T-helper 1 cell (primary cell): ENCODE results near the gene LCN12.

ENCODE experiments used
- DNase-seq, 5 donors: peaks; one replicate each; pipeline ENCODE4 v3.0.0-alpha.2; 2012 to 2020

LCN12 gene

DNA sequence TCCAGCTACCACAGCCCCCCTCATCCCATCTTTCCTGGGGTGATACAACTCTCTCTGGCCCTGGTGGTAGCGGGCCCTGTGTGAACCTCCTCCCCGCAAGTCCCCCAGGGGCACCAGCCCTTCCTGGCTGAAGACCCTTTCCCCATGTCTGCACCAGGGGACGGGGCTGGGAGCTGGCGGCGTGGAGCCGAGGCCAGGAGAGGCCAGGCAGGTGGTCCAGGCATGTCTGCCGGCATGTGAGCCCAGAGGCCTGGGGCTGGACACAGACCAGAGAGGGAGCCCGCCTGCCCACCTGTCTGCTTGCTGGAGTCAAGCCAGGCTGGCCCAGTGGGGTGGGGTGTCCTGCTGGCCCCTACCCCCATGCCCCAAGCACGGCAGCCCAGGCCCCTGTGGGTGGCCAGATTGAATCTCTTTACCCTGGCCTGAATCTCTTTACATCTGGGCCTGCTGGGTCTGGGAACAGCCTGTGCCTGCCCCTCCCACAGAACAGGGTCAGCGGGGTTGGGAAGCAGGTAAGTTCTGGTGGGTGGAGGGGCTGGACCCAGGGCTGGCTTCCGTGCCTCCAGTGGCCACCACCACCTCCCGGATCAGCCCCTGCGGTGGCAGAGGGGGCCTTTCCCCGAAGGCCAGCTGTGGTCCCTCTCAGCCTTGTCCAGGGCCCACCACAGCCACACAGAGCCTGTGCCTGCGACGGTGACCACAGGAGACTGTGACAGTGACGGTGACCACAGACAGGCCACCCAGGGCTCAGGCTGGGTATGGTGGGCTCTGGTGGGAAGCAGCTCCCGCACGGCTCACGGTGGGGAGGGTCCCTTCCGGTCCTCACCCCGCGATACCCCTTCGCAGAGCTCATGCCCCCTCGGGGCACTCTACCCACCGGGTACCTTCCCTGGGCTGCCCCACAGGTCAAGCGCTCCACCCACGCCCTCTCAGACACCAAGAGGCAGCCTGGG, 7.1 kb downstream of the LCN12 start:
- DNase-seq: no peak

DNA sequence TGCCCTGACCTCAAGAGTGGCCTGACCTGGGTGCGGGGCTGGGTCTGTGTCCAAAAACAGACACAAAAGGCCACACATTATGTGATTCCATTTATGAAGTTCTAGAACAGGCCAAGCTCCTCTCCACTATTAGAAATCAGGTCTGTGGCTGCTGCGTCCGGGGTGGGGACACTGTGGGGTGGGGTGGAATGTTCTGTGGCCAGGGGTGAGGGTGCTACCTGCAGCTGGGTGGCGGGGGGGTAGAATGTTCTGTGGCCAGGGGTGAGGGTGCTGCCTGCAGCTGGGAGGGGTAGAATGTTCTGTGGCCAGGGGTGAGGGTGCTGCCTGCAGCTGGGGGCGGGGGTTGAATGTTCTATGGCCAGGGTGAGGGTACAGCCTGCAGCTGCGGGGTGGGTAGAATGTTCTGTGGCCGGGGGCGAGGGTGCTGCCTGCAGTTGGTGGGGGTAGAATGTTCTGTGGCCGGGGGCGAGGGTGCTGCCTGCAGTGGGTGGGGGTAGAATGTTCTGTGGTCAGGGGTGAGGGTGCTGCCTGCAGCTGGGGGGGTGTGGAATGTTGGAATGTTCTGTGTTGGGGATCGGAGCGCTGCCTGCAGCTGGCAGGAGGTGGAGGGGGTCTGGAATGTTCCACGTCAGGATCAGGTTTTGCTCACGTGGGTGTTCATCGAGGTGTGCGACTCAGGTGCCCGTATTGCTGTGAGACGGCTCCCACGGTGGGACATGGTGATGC, 8.3 kb downstream of the LCN12 start:
- DNase-seq: peak in 1 of 5 donors; percentile 50

DNA sequence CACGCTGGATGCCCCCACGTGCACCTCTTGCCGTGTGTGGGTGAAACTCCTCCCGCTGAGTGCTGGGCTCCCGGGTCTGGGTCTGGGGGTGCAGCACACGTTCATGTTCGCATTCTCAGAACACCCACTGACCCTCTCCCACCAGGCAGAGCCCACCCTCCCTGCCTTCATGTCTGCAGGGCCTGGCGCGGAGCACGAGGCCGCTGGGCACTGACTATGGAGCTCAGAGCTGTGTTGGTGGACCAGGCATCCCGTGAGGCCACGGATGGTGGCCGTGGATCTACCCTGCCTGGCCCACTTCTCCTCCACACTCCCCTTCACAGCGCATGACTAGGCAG, 8.8 kb downstream of the LCN12 start:
- no peak for DNase-seq

DNA sequence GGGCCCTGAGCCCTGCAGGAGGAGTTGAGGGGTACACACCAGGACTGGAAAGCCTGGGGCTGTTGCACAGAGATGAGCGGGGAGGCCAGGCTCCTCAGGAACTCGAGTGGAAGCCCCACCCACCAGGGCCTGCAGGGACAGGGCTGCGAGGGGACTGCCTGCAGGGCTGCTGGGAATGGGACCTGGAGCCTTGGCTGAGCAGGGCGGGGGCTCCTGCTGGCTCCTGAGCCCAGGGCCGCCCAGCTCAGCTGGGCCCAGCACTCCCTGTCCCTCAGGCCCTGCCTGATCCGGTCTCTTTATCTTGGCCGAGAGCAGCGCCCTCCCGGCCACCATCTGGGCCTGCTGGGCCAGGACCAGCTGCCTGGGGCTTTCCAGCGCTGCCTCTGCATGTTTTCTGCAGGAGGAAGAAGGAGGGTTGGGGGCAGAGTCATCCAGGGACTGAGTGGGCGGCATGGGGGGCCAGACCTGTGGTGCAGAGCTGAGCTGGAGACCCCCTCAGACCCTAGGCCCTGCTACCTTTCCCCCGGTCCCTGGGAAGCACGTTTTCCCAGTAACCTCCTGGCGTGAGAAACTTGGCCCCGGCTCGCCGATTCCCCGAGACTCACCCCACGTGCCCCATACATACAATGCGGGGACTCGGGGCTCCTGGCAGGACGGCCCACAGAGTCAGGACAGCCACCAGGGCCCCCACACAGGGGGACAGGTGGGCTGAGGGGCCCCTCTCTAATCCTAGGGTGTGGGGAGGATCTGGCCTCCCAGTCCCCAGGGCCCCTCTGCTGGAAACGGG, 9.4 kb downstream of the LCN12 start:
- DNase-seq: no peak

DNA sequence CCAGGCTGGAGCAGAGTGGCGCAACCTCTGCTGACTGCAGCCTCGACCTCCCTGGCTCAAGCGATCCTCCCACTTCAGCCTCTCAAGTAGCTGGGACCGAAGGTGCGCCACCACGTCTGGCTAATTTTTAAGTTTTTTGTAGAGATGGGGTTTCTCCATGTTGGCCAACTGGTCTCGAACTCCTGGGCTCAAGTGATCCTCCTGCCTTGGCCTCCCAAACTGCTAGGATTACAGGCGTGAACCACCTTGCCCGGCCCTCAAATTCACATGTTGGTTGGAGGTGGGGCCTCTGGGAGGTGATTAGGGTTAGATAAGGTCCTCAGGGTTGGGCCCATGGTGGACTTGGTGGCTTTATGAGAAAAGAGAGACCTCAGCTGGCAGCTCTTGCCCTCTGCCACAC, 10.1 kb downstream of the LCN12 start:
- DNase-seq: no peak

DNA sequence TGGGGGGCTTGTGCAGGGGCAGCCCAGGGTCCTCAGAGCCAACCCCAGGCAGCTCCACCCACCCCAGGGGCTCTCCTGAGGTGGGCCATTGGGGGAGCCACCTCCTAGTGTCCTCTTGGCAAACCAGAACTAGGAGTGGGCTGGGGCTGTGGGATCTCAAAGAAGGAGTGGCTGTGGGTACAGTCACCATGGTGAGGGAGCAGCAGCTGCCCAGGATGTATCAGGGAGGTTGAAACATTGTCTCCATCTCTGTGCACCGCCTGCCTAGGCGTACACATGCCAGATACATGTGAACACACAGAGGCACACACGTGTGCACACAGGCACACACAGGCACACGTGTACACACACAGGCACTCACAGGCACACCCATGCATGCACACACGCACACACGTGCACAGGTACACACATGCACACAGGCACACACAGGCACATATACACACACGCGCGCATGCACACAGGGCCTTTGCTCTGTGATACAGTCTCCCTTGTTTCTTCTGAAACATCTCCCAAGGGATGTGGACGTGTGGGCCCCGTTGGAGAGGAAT, 10.7 kb downstream of the LCN12 start:
- DNase-seq: no peak

GRCh38 chr9:136963341-136963740, 11.3 kb downstream of the LCN12 start:
- no peak for DNase-seq

DNA sequence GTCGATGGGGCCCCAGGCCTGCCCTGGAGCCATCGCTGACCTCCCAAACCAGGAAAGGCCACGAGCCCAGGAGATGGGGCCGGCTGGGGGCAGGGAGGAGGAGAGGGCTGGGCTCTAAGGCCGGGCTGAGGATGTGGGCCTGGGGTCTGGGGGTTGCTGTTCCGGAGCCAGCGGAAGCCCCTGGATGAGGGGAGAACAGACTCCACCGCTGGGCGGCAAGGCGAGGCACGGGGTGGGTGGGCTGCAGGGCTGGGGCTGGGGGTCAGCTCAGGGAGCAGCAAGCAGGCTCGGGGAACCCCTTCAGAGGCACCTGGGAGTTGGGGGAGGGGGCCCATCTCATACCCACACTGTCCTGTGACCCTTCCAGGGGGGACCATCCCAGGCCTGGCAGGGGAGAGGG, 11.7 kb downstream of the LCN12 start:
- DNase-seq: no peak

DNA sequence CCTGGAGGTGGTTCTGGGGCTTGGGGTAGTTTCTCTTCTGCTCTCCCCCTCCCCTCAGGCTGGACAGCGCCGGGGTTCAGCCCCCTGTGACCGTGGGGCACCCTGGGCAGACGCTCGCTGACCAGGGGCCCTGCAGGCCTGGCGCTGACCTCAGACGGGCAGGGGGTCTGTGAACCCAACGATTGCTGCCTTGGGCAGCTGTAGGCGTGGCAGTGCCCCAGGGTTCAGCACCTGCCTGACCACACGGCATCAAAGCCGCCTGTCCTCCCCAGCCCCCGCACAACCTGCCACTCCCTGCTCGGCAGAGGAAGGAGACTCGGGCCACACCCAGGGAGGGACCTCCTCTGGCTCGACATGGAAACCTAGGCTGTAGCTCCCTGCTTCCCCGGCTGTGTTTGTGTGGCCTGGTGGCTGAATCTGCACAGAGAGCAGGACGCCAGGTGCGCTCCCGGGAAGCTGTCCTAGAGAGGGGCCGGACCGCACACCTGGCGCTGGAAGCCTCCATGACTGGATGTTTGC, 12.2 kb downstream of the LCN12 start:
- DNase-seq: no peak

DNA sequence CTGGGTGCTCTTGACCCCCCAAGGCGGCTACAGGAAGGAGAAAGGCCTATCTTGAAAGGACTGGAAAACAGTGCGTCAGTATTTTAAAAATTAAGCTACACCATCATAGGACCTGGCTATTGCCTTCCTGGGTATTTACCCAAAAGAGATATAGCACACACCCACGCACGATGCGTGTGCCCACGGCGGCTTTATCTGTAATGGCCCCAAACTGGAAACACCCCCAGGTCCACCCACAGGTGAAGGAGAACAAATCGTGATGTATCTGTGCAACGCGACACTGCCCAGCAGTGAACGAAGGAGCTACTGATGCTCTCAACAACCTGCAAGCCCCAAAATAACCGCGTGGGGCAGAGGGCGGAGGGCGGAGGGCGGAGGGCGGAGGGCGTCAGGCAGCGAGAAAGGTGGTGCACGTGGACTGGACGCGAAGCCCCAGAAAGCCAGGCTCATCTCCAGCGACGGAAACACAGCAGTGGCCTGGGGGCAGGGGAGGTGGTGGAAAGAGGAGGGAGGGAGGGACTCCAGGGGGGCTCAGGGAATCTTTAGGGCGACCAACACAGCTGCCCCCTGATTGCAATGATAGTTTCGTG, 12.9 kb downstream of the LCN12 start:
- no peak for DNase-seq

DNA sequence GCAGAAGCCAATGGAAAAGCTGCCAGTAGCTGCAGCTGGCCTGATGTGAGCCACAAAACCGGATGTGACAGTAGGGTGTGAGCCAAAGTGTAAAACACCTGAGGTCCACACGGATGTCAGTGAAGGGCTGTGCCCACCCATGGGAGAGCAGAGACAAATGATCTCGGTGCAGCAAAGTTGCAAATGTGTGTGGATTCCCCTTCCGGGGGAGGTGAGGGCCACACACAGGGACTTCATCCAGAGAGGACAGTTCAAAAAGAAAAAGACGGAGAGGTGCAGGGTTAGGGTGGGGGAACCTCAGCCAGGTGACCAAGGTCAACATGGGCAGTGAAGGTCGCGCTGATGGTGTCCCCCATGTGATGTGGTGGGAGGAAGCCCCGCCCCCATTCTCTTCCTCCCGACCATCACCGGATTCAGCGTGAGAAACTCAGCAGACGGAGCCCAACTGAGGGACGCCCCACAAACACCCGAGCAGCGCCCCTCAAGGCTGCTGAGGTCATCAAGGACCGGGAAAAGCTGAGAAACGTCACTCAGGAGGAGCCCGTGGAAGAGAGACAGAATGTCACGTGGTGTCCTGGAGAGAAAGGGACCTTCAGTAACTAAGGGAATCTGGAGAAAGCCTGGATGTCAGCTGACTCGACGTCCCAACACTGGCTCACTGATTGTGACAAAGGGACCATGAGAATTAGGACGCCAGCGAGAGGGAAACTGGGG, 13.9 kb downstream of the LCN12 start:
- peak in 1 of 5 donors; percentile 56 for DNase-seq

DNA sequence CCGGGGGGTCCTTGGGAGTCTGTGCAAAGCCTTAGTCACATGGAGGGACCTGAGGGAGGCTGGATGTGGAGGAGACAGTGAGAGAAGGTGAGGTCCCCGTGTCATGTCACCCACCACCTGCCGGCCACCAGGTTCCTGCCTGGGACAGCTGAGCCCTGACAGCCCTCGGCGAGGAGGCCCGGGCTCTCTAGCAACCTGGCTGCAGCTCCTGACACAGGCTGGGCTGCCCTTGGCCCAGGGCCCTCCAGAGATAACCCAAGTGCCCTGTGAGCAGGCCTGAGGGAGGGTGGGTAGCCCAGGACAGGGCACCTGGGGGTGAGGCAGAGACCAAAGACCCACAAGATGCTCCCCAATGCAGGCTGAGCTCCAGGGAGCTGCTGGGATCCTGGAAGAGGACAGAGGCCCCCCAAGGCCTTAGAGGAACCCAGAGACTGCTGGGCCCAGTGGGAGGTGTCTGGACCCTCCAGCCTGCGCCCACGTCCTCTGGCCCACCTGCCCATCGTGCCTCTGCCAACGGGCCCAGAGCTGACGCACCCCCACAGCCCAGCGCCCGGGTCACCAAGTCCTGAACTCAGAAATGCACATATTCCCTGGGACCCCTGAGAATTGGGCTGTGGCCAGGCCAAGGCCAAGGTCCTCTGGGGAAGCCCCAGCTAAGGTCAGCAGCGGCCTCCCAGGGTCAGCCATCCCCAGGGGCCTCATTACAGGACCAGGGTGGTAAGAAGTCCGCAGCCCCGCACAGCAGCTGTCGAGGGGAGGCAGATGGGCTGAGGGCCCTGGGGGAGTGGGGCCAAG, 16.5 kb downstream of the LCN12 start:
- DNase-seq: no peak

- no peak for DNase-seq
Measured at GRCh38 chr9:136969150-136969549, 17.1 kb downstream of the LCN12 start.

DNA sequence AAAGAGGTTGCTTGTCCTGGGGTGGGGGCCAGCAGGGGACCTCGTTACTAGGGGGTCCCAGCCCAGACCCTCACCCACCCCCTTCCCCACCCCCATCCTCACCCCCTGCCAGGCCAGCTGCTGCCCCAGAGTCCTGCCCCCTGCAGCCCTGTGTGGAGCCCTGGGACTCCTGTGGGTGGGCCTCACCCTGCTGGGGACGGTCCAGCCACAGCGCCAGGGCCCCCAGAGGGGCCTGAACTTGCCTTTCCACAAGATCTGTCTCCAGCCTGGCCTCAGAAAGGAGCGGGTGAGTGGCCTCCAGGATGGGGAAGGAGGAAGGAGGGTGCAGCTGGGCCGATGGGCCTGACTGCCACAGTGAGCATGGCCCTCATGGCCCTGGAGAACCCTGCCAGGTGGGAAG, 17.7 kb downstream of the LCN12 start:
- no peak for DNase-seq

DNA sequence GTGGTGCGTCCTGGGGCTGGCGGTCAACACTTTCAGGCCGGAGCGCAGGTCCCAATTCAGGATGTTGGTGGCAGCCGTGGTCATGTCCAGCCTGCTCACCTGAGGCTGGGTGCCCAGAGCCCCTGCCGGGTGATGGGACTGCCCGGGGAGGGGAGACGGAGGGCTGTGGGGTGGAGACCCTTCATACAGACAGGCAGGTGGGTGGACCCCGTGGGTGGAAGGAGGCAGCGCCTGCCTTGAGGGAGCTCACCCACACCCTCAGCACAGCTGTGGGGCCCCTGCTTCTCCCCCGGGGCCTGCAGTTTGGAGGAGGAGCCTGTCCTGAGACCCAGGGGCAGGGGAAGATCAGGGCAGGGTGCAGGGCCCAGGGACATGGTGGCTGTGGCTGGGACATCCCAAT, 18.3 kb downstream of the LCN12 start:
- no peak for DNase-seq

DNA sequence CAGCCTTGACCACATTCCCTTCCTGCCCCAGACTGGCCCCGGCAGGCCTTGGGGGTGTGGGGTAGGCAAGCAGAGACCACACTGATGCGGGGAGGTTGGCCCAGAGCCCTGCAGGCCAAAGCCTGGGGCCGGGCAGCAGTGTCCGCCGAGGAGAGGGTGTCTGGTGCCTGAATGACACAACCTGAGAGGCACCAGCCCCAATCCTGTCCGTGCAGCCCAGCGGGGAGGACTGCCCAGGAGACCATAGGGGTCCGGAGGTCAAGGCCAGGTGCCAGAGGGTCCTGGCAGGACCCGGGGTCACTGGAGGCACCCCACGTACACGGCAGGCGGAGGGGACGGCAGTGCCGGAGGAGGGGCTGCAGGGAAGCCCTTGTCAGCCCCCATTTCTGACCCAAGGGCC, 19.7 kb downstream of the LCN12 start:
- no peak for DNase-seq

DNA sequence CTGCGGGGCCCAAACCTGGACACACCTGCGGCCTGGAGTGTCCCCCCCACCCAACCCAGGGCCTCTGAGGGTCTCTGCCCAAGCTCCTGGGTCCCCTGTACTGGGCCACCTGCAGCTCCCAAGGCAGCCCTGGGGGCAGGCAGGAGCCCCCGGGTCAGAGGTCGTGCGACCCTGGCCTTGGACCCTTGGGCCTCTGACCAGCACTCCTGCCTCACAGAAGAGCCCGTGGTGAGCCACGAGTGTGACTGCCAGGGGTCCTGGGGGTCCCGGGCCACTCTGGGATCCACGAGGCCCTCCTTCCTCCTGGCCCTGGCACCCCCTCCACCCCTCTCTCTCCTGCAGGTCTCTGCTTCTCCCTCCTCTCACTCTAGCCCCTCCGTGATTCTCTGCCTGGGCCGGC, 20.3 kb downstream of the LCN12 start:
- DNase-seq: no peak

- DNase-seq: no peak
Measured at GRCh38 chr9:136972743-136973142, 20.7 kb downstream of the LCN12 start.

- no peak for DNase-seq
Measured at GRCh38 chr9:136973618-136974617, 21.8 kb downstream of the LCN12 start.
